HepG2 (cell line): ENCODE data around the gene MOB4. TPM values are rescaled to one million over a fixed set of nuclear protein-coding genes. Genes with fewer than 3 reads are reported as not detected.

Experiments
- DR1 ChIP-seq: sonication (generic); formaldehyde crosslinking; IDR thresholded peaks from 2 replicates; pipeline ENCODE4 v1.8.0; 2021; ENCODE audit warnings: mild to moderate bottlenecking, missing genetic modification reagents, inconsistent platforms
- ETS1 ChIP-seq: sonication (generic); formaldehyde crosslinking; IDR thresholded peaks from 2 replicates; pipeline ENCODE4 v1.4.0; 2020; ENCODE audit warnings: missing genetic modification reagents
- IKZF5 ChIP-seq: IDR thresholded peaks from 2 replicates; pipeline ENCODE4 v1.6.1; 2018; ENCODE audit warnings: missing genetic modification reagents, mild to moderate bottlenecking, missing compliant biosample characterization
- JDP2 ChIP-seq: sonication (generic); formaldehyde crosslinking; IDR thresholded peaks from 2 replicates; pipeline ENCODE4 v1.8.1; 2022; ENCODE audit warnings: missing genetic modification reagents, borderline replicate concordance
- PATZ1 ChIP-seq: sonication (generic); formaldehyde crosslinking; IDR thresholded peaks from 2 replicates; pipeline ENCODE4 v1.4.0; 2020; ENCODE audit warnings: missing genetic modification reagents
- RERE ChIP-seq: IDR thresholded peaks from 2 replicates; pipeline ENCODE4 v1.6.1; 2016; ENCODE audit warnings: low read depth, missing genetic modification reagents, missing compliant biosample characterization
- SKIL ChIP-seq: sonication (generic); formaldehyde crosslinking; IDR thresholded peaks from 2 replicates; pipeline ENCODE4 v1.8.0; 2022; ENCODE audit warnings: missing genetic modification reagents, mild to moderate bottlenecking, moderate library complexity, borderline replicate concordance
- TAF15 ChIP-seq: fragments of 200-400 bp; formaldehyde crosslinking; IDR thresholded peaks from one replicate; pipeline ENCODE4 v1.6.1; 2018; ENCODE audit warnings: mild to moderate bottlenecking, low read depth, low read length; ENCODE audit not compliant: poor library complexity, severe bottlenecking
- ZNF24 ChIP-seq: fragments of 450-650 bp; IDR thresholded peaks from 2 replicates; pipeline ENCODE4 v1.6.1; 2017; ENCODE audit warnings: antibody characterized with exemption, mild to moderate bottlenecking
- ZNF335 ChIP-seq: sonication (generic); formaldehyde crosslinking; IDR thresholded peaks from 2 replicates; pipeline ENCODE4 v1.4.0; 2020; ENCODE audit warnings: missing genetic modification reagents
- ZNF512 ChIP-seq: sonication (generic); formaldehyde crosslinking; IDR thresholded peaks from 2 replicates; pipeline ENCODE4 v1.4.0; 2020; ENCODE audit warnings: mild to moderate bottlenecking, missing genetic modification reagents
- ZNF557 ChIP-seq: sonication (generic); formaldehyde crosslinking; IDR thresholded peaks from 2 replicates; pipeline ENCODE4 v1.4.0; 2020; ENCODE audit warnings: missing genetic modification reagents
- ZNF598 ChIP-seq: sonication (generic); formaldehyde crosslinking; IDR thresholded peaks from 2 replicates; pipeline ENCODE4 v1.5.1; 2020; ENCODE audit warnings: mild to moderate bottlenecking, missing genetic modification reagents, borderline replicate concordance
- polyA plus RNA-seq, 8 experiments: library from polyadenylated mRNA; depleted of rRNA in 3 of 8; stranded (reverse) in 7 of 8; unstranded in 1 of 8; fragments of >200 nt; fragmentation: Illumina TruSeq in 4 of 8; extraction: Trizol in 4 of 8; gene quantifications; 2 replicates each; pipeline versions ENCODE4 v1.2.1 to v1.2.3, GENCODE V29; 2011 to 2016; ENCODE audit warnings: low read depth in 4 of 8, missing spikeins in 1 of 8, mixed read lengths in 1 of 8; ENCODE audit not compliant: insufficient read depth in 1 of 8
- total RNA-seq, 5 experiments: library from RNA; depleted of rRNA; stranded (reverse); fragments of >200 nt; fragmentation: Illumina TruSeq; extraction: Trizol; gene quantifications; 2 replicates each; pipeline ENCODE4 v1.2.3, GENCODE V29; 2016; ENCODE audit warnings: low read depth in 1 of 5

The MOB4 gene
- total and polyA plus RNA-seq, 2 of the 13 experiments (the other 11 are each of a cell fraction or from before 2014, with no cell fraction given): 35.7 to 38.6 TPM

GRCh38 chr2:197499594-197500502 lies 16.0 kb upstream of the MOB4 start, which contains the start of the genes HSPD1 and HSPE1 (continued):
- TF ChIP-seq RERE (no peak; the same call in 1 of the 2 replicates), PATZ1 (CRISPR knock-in tag) (peak; percentile 95; the same call in 1 of the 2 replicates), IKZF5 (CRISPR knock-in tag) (peak; percentile 98), ZNF335 (CRISPR knock-in tag) (peak; percentile 70), DR1 (CRISPR knock-in tag) (peak; percentile 97), SKIL (CRISPR knock-in tag) (peak; percentile 65), ZNF598 (CRISPR knock-in tag) (peak; percentile 80), ZNF512 (CRISPR knock-in tag) (peak; percentile 84), ZNF24 (peak; percentile 71; the same call in 1 of the 2 replicates), ZNF557 (peak; percentile 92), ETS1 (CRISPR knock-in tag) (no peak; the same call in 1 of the 2 replicates), TAF15 (peak; percentile 70), JDP2 (CRISPR knock-in tag) (no peak; the same call in 1 of the 2 replicates)
